K562 (cell line): ENCODE data around the gene PSD4. TPM values are rescaled to one million over a fixed set of nuclear protein-coding genes. Genes with fewer than 3 reads are reported as not detected.

Experiments used
- ATAC-seq: fragments of 200-7000 bp; cut with Tn5 transposase; 3 replicates; pipeline ENCODE4 v1.9.1; 2020; ENCODE audit warnings: moderate library complexity
- BruUV-seq: library from RNA; stranded (reverse); fragments of 400-500 nt; replicated peaks from 2 replicates; lab custom pipeline; 2021; lab: Mats Ljungman, UMichigan
- CTCF ChIA-PET: fragments of 300-600 bp; formaldehyde crosslinking; extraction: SDS; loops from one replicate; lab custom pipeline; 2021; ENCODE audit warnings: low intra/inter-chr PET ratio; lab: Yijun Ruan, JAX
- POLR2A ChIA-PET: fragments of 300-600, 350-650 bp; sonication (Branson Sonifier 250); formaldehyde crosslinking; extraction: SDS; loops from one replicate; lab custom pipeline; 2021; ENCODE audit warnings: antibody characterized with exemption, inconsistent platforms; lab: Yijun Ruan, JAX
- DNase-seq, 4 experiments: peaks; one replicate each; pipeline versions ENCODE4 v3.0.0 to v3.0.0-alpha.2; 2011 to 2018; ENCODE audit warnings: low spot score in 3 of 4, mixed read lengths in 3 of 4; ENCODE audit errors: extremely low read depth in 1 of 4
- FAIRE-seq: peaks from 2 replicates; lab custom pipeline; 2011; peaks lifted over from hg19 to GRCh38; lab: Jason Lieb, UNC
- H2AFZ ChIP-seq: 2 replicates; pipeline ENCODE4 v1.6.0; 2011; ENCODE audit warnings: low read depth, low read length, control low read depth, inconsistent platforms
- H3K27ac ChIP-seq: fragments of 200-600 bp; 3 replicates; pipeline ENCODE4 v1.8.0; 2011; ENCODE audit warnings: low read depth, mild to moderate bottlenecking, control low read depth, inconsistent platforms, low read length, moderate library complexity, mixed read lengths; ENCODE audit errors: extremely low read depth
- H3K27me3 ChIP-seq, 2 experiments: fragments of 300-600 bp in 1 of 2; 2 replicates in 1 of 2; 3 replicates in 1 of 2; pipeline versions ENCODE4 v1.6.0 to v1.8.0; 2011; ENCODE audit warnings: inconsistent platforms in 2 of 2, low read length in 2 of 2, mild to moderate bottlenecking in 1 of 2, mixed read lengths in 1 of 2, moderate library complexity in 1 of 2; ENCODE audit not compliant: control insufficient read depth in 2 of 2, insufficient read depth in 2 of 2
- H3K36me3 ChIP-seq: fragments of 300-600 bp; 3 replicates; pipeline ENCODE4 v1.8.0; 2011; ENCODE audit warnings: mild to moderate bottlenecking, low read length, inconsistent platforms; ENCODE audit not compliant: control insufficient read depth, insufficient read depth
- H3K4me1 ChIP-seq, 2 experiments: fragments of 200-600 bp in 1 of 2; replicated peaks in 1 of 2; 2 replicates in 1 of 2; 3 replicates in 1 of 2; pipeline versions ENCODE4 v1.5.1 to v1.8.0; 2011; ENCODE audit warnings: inconsistent platforms in 2 of 2, low read length in 2 of 2, mild to moderate bottlenecking in 1 of 2, mixed read lengths in 1 of 2, moderate library complexity in 1 of 2; ENCODE audit not compliant: control insufficient read depth in 2 of 2, insufficient read depth in 2 of 2
- H3K4me2 ChIP-seq: 2 replicates; pipeline ENCODE4 v1.6.1; 2011; ENCODE audit warnings: low read length, control low read depth, inconsistent platforms, mixed read lengths; ENCODE audit not compliant: insufficient read depth
- H3K4me3 ChIP-seq: fragments of 200-600 bp; sonication (generic), shearing (Covaris generic); 2 replicates; pipeline ENCODE4 v1.5.1; 2016; ENCODE audit warnings: control low read depth, inconsistent platforms
- H3K79me2 ChIP-seq: fragments of 200-600 bp; 3 replicates; pipeline ENCODE4 v1.8.0; 2011; ENCODE audit warnings: low read length, inconsistent platforms; ENCODE audit not compliant: control insufficient read depth, insufficient read depth
- H3K9ac ChIP-seq, 2 experiments: 2 replicates each; pipeline versions ENCODE4 v1.6.0 to v1.6.1; 2011; ENCODE audit warnings: low read depth in 2 of 2, low read length in 2 of 2, control low read depth in 1 of 2, inconsistent platforms in 1 of 2, mild to moderate bottlenecking in 1 of 2, mixed read lengths in 1 of 2; ENCODE audit not compliant: insufficient read depth in 1 of 2
- H3K9me1 ChIP-seq: one replicate; pipeline ENCODE4 v1.6.0; 2011; ENCODE audit warnings: inconsistent platforms, mild to moderate bottlenecking, low read length, moderate library complexity; ENCODE audit not compliant: control insufficient read depth, insufficient read depth
- H3K9me3 ChIP-seq: replicated peaks from 2 replicates; pipeline ENCODE4 v1.5.1; 2011; ENCODE audit warnings: low read depth, low read length, inconsistent platforms; ENCODE audit not compliant: control insufficient read depth, insufficient read depth
- H4K20me1 ChIP-seq: replicated peaks from 2 replicates; pipeline ENCODE4 v1.6.1; 2011; ENCODE audit warnings: low read length, inconsistent platforms, mixed read lengths; ENCODE audit not compliant: control insufficient read depth, insufficient read depth
- CCNT2 ChIP-seq: IDR thresholded peaks from 2 replicates; pipeline ENCODE4 v1.6.1; 2011; ENCODE audit warnings: borderline replicate concordance, low read depth, mild to moderate bottlenecking, moderate library complexity, mixed read lengths, low read length; ENCODE audit not compliant: insufficient read length; ENCODE audit errors: extremely low read depth
- ETV6 ChIP-seq, 3 experiments: fragments of 150-350 bp in 1 of 3; sonication (generic) in 1 of 3; formaldehyde crosslinking in 1 of 3; IDR thresholded peaks; 2 replicates each; pipeline versions ENCODE4 v1.6.1 to v1.8.0; 2014 to 2022; ENCODE audit warnings: borderline replicate concordance in 2 of 3, low read depth in 2 of 3, antibody characterized with exemption in 1 of 3, low read length in 1 of 3, mild to moderate bottlenecking in 1 of 3, missing genetic modification reagents in 1 of 3
- GTF2F1 ChIP-seq: IDR thresholded peaks from 2 replicates; pipeline ENCODE4 v1.6.1; 2011; ENCODE audit warnings: low read depth, low read length, improper control_type of control experiment
- WGBS: fragments of 100-300 bp; shearing (Covaris generic); methylation state at CpG from one replicate; pipeline ENCODE4 v1.1.6; 2016; ENCODE audit warnings: low coverage, mixed read lengths; ENCODE audit not compliant: insufficient coverage; ENCODE audit errors: missing lambda C conversion rate; 5-methylcytosine and 5-hydroxymethylcytosine counted together
- in situ Hi-C: fragments of 300-500 bp; cut with MboI; formaldehyde crosslinking; loops from 4 replicates; pipeline ENCODE4 v1.15.0; 2018; ENCODE audit warnings: inconsistent platforms, mixed read lengths
- intact Hi-C: fragments of 100-400 bp; cut with micrococcal nuclease; formaldehyde crosslinking; loops from 2 replicates; pipeline ENCODE4 v1.14.2; 2022
- polyA plus RNA-seq, 8 experiments: library from polyadenylated mRNA; depleted of rRNA in 4 of 8; stranded (reverse) in 5 of 8; unstranded in 3 of 8; fragments of >200 nt; fragmentation: Nextera tagmentation in 2 of 8; fragmentation: Illumina TruSeq in 1 of 8; extraction: Ambion mirVana in 2 of 8; extraction: Trizol in 1 of 8; gene quantifications; 2 replicates each; pipeline versions ENCODE4 v1.2.1 to v1.2.3, GENCODE V29; 2011 to 2014; ENCODE audit warnings: inconsistent platforms in 1 of 8, missing spikeins in 1 of 8
- total RNA-seq, 7 experiments: library from RNA; depleted of rRNA in 6 of 7; stranded (reverse); fragments of >200 nt in 6 of 7; fragmentation: Illumina TruSeq in 2 of 7; extraction: Trizol in 2 of 7; gene quantifications; 2 replicates each; pipeline versions ENCODE4 v1.2.1 to v1.2.3, GENCODE V29; 2011 to 2021; ENCODE audit warnings: low replicate concordance in 1 of 7
- TF ChIP-seq, protein P1 (sequence below), 3 experiments: fragments of 200-800 bp in 1 of 3; fragments of 250-450 bp in 1 of 3; fragments of 450-650 bp in 1 of 3; sonication (Bioruptor Pico) in 1 of 3; sonication (Bioruptor generic) in 1 of 3; formaldehyde crosslinking in 1 of 3; IDR thresholded peaks; 2 replicates each; pipeline versions ENCODE4 v1.6.1 to v1.8.0; 2016 to 2022; ENCODE audit warnings: mild to moderate bottlenecking in 2 of 3, missing genetic modification characterization in 2 of 3, missing compliant biosample characterization in 1 of 3, moderate library complexity in 1 of 3

Gene PSD4
- total and polyA plus RNA-seq, 9 of the 15 experiments (the other 6 are each of a cell fraction or from before 2014, with no cell fraction given) = 0.46 to 54.0 (median 20.8) TPM

DNA sequence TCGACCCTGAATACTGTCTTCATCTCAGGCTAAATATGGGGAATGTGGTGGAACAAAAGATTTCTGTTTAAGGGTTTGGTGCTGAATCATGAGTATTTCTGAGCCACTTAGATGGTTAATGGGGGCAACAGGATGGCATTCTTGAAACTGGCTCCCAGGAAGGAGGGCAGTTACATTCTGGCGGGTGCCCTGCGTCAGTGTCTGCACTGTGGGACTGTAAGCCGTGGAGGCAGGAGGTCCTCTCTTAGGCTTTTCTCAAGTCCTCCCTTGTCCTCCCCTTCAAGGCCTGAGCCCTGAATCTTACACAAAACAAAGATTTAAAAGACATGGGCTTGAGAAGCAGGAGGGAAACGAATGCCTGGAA lies 45.7 kb downstream of the PSD4 start:
- H3K4me2 ChIP-seq = no peak overlapping the region
- ChIA-PET POLR2A (interaction anchor here (0.6 to 1.7 kb wide), 4 partner anchors 15 to 1634 kb away, joined by 3 to 4 read pairs (median 3); no protein-coding TSS in a partner anchor), CTCF (no interaction called here)
- no peaks in the 10 kb centered on the region for H3K9me1 ChIP-seq
- no peak overlapping the region for H3K4me3 ChIP-seq
- H3K79me2 ChIP-seq = no peaks in the 10 kb centered on the region
- ATAC-seq (no peak), DNase-seq (no peak), FAIRE-seq (no peak)
- no peaks in the 10 kb centered on the region for H3K9me3 ChIP-seq
- in situ Hi-C loops (no loop called here), intact Hi-C loops (no loop called here)
- H3K27me3 ChIP-seq = 0 out of 5 replicates have a peak, but pooled peaks cover 0 to 4% of the 10 kb centered on the region in 2 experiments
- H3K9ac ChIP-seq = no peak overlapping the region
- 64% methylated on average over 5 of the region's 5 CpGs for WGBS
- peak overlapping the region; percentile 41; the same call in 1 of the 2 replicates for H2AFZ ChIP-seq
- peaks cover 10% of the 10 kb centered on the region in 2 experiments; a peak in 4 of 5 replicates for H3K4me1 ChIP-seq
- no TSS peak for BruUV-seq
- no peaks in the 10 kb centered on the region for H4K20me1 ChIP-seq
- TF ChIP-seq, protein P1, sequence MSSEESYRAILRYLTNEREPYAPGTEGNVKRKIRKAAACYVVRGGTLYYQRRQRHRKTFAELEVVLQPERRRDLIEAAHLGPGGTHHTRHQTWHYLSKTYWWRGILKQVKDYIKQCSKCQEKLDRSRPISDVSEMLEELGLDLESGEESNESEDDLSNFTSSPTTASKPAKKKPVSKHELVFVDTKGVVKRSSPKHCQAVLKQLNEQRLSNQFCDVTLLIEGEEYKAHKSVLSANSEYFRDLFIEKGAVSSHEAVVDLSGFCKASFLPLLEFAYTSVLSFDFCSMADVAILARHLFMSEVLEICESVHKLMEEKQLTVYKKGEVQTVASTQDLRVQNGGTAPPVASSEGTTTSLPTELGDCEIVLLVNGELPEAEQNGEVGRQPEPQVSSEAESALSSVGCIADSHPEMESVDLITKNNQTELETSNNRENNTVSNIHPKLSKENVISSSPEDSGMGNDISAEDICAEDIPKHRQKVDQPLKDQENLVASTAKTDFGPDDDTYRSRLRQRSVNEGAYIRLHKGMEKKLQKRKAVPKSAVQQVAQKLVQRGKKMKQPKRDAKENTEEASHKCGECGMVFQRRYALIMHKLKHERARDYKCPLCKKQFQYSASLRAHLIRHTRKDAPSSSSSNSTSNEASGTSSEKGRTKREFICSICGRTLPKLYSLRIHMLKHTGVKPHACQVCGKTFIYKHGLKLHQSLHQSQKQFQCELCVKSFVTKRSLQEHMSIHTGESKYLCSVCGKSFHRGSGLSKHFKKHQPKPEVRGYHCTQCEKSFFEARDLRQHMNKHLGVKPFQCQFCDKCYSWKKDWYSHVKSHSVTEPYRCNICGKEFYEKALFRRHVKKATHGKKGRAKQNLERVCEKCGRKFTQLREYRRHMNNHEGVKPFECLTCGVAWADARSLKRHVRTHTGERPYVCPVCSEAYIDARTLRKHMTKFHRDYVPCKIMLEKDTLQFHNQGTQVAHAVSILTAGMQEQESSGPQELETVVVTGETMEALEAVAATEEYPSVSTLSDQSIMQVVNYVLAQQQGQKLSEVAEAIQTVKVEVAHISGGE (CRISPR knock-in tag; IDR thresholded peaks at IDR 0.05) = no peak
- TF ChIP-seq ETV6 (IDR thresholded peaks at IDR 0.05; ENCODE audit: borderline replicate concordance in 1 of 2, low read depth in 2 of 2, low read length in 1 of 2) (no peak), ETV6 (CRISPR knock-in tag; IDR thresholded peaks at IDR 0.05; ENCODE audit: borderline replicate concordance) (no peak), CCNT2 (no peak), GTF2F1 (no peak)
- no peaks in the 10 kb centered on the region for H3K36me3 ChIP-seq
- no peak overlapping the region for H3K27ac ChIP-seq
